GM12878 (cell line): Measurements from ENCODE around the gene PPME1. TPM values are rescaled to one million over a fixed set of nuclear protein-coding genes. Genes with fewer than 3 reads are reported as not detected.

Source experiments
- ATAC-seq: fragments of 200-7000 bp; cut with Tn5 transposase; 3 replicates; pipeline ENCODE4 v1.9.1; 2020; ENCODE audit warnings: mild to moderate bottlenecking, moderate library complexity
- BruUV-seq: library from RNA; stranded (reverse); fragments of 400-500 nt; replicated peaks from 2 replicates; lab custom pipeline; 2021; lab: Mats Ljungman, UMichigan
- CTCF ChIA-PET: fragments of 300-600 bp; sonication (Branson Sonifier 250); formaldehyde crosslinking; extraction: SDS; loops from one replicate; lab custom pipeline; 2021; ENCODE audit warnings: inconsistent platforms; lab: Yijun Ruan, JAX
- POLR2A ChIA-PET: fragments of 350-600 bp; formaldehyde crosslinking; extraction: SDS; loops from one replicate; lab custom pipeline; 2021; ENCODE audit warnings: inconsistent platforms; lab: Charles Lee
- RAD21 ChIA-PET: fragments of 300-600 bp; sonication (Branson Sonifier 250); formaldehyde crosslinking; loops from one replicate; lab custom pipeline; 2023; ENCODE audit warnings: antibody characterized with exemption; ENCODE audit not compliant: unreplicated experiment; lab: Charles Lee
- SMC1A ChIA-PET: fragments of 300-600 bp; sonication (Branson Sonifier 250); formaldehyde crosslinking; loops from one replicate; lab custom pipeline; 2023; ENCODE audit not compliant: unreplicated experiment, uncharacterized antibody; lab: Charles Lee
- DNase-seq: peaks from one replicate; pipeline ENCODE4 v3.0.0-alpha.2; 2011; ENCODE audit warnings: low read depth, low spot score
- FAIRE-seq: peaks from 3 replicates; lab custom pipeline; 2011; peaks lifted over from hg19 to GRCh38; lab: Jason Lieb, UNC
- H2AFZ ChIP-seq: 2 replicates; pipeline ENCODE4 v1.6.0; 2011; ENCODE audit warnings: low read depth, low read length, control low read depth; ENCODE audit not compliant: control insufficient read depth
- H3K27ac ChIP-seq: 2 replicates; pipeline ENCODE4 v1.5.1; 2011; ENCODE audit warnings: control low read depth; ENCODE audit not compliant: control insufficient read depth, insufficient read depth
- H3K27me3 ChIP-seq, 2 experiments: replicated peaks in 1 of 2; 2 replicates each; pipeline versions ENCODE4 v1.6.0 to v1.6.1; 2011; ENCODE audit warnings: low read length in 1 of 2; ENCODE audit not compliant: control insufficient read depth in 2 of 2, insufficient read depth in 2 of 2
- H3K36me3 ChIP-seq, 2 experiments: 2 replicates each; pipeline ENCODE4 v1.5.1; 2011; ENCODE audit warnings: low read length in 1 of 2; ENCODE audit not compliant: control insufficient read depth in 2 of 2, insufficient read depth in 2 of 2
- H3K4me1 ChIP-seq: 2 replicates; pipeline ENCODE4 v1.6.1; 2011; ENCODE audit warnings: mild to moderate bottlenecking, low read length, moderate library complexity, mixed read lengths; ENCODE audit not compliant: control insufficient read depth, insufficient read depth
- H3K4me2 ChIP-seq: 2 replicates; pipeline ENCODE4 v1.6.0; 2011; ENCODE audit warnings: control low read depth; ENCODE audit not compliant: control insufficient read depth, insufficient read depth
- H3K4me3 ChIP-seq: fragments of 200-600 bp; sonication (generic); 2 replicates; pipeline ENCODE4 v1.5.1; 2016
- H3K79me2 ChIP-seq: 2 replicates; pipeline ENCODE4 v1.6.0; 2011; ENCODE audit warnings: low read length; ENCODE audit not compliant: control insufficient read depth, insufficient read depth
- H3K9ac ChIP-seq: 2 replicates; pipeline ENCODE4 v1.8.0; 2011; ENCODE audit warnings: low read length, control low read depth, mixed read lengths; ENCODE audit not compliant: control insufficient read depth, insufficient read depth
- H3K9me3 ChIP-seq: replicated peaks from 3 replicates; pipeline ENCODE4 v1.5.1; 2011; ENCODE audit warnings: mild to moderate bottlenecking, low read length; ENCODE audit not compliant: control insufficient read depth, insufficient read depth
- H4K20me1 ChIP-seq: 2 replicates; pipeline ENCODE4 v1.6.0; 2011; ENCODE audit not compliant: control insufficient read depth, insufficient read depth
- BCL11A ChIP-seq: IDR thresholded peaks from 2 replicates; pipeline ENCODE4 v1.6.1; 2011; ENCODE audit warnings: low read depth, low read length
- CREB1 ChIP-seq: IDR thresholded peaks from 2 replicates; pipeline ENCODE4 v1.6.1; 2012; ENCODE audit warnings: low read depth, mild to moderate bottlenecking, inconsistent platforms
- FOXK2 ChIP-seq: fragments of 450-650 bp; IDR thresholded peaks from 2 replicates; pipeline ENCODE4 v1.6.1; 2017; ENCODE audit warnings: mild to moderate bottlenecking, moderate library complexity
- GABPA ChIP-seq: IDR thresholded peaks from 2 replicates; pipeline ENCODE4 v1.6.1; 2014; ENCODE audit warnings: antibody characterized with exemption, low read depth, mild to moderate bottlenecking, inconsistent platforms
- HDGF ChIP-seq: fragments of 450-650 bp; IDR thresholded peaks from 2 replicates; pipeline ENCODE4 v1.6.1; 2016; ENCODE audit warnings: antibody characterized with exemption
- IRF4 ChIP-seq: IDR thresholded peaks from 2 replicates; pipeline ENCODE4 v1.6.1; 2011; ENCODE audit warnings: low read depth, low read length
- JUNB ChIP-seq: IDR thresholded peaks from 2 replicates; pipeline ENCODE4 v1.6.1; 2016; ENCODE audit warnings: antibody characterized with exemption, mild to moderate bottlenecking
- KLF5 ChIP-seq: fragments of 450-650 bp; IDR thresholded peaks from 2 replicates; pipeline ENCODE4 v1.6.1; 2014; ENCODE audit warnings: mild to moderate bottlenecking; ENCODE audit not compliant: partially characterized antibody
- MEF2A ChIP-seq: IDR thresholded peaks from 2 replicates; pipeline ENCODE4 v1.6.1; 2011; ENCODE audit warnings: low read depth, mild to moderate bottlenecking, low read length, moderate library complexity; ENCODE audit not compliant: insufficient read depth
- MXI1 ChIP-seq: fragments of 150-350 bp; IDR thresholded peaks from 2 replicates; pipeline ENCODE4 v1.6.1; 2011; ENCODE audit warnings: low read depth, mild to moderate bottlenecking, inconsistent platforms, low read length, improper control_type of control experiment
- PAX5 ChIP-seq: IDR thresholded peaks from 2 replicates; pipeline ENCODE4 v1.6.1; 2011; ENCODE audit warnings: low read depth, low read length, borderline replicate concordance
- TAF1 ChIP-seq: IDR thresholded peaks from 2 replicates; pipeline ENCODE4 v1.6.1; 2011; ENCODE audit warnings: mild to moderate bottlenecking, low read depth, low read length, borderline replicate concordance
- ZSCAN29 ChIP-seq: fragments of 450-650 bp; IDR thresholded peaks from 2 replicates; pipeline ENCODE4 v1.6.1; 2017; ENCODE audit warnings: mild to moderate bottlenecking, moderate library complexity
- WGBS: methylation state at CpG from one replicate; pipeline ENCODE4 v1.1.6; 2016; ENCODE audit warnings: low lambda C conversion rate; ENCODE audit not compliant: insufficient replicate concordance, insufficient coverage; ENCODE audit errors: missing lambda C conversion rate; 5-methylcytosine and 5-hydroxymethylcytosine counted together
- in situ Hi-C: fragments of 300-500 bp; cut with MboI; formaldehyde crosslinking; loops from 9 replicates; pipeline ENCODE4 v1.14.3; 2018; ENCODE audit warnings: mixed read lengths
- intact Hi-C: fragments of 100-400 bp; cut with micrococcal nuclease; formaldehyde crosslinking; loops from one replicate; pipeline ENCODE4 v1.14.2; 2022; ENCODE audit not compliant: unreplicated experiment
- polyA plus RNA-seq, 11 experiments: library from polyadenylated mRNA; depleted of rRNA in 4 of 11; unstranded in 6 of 11; stranded (reverse) in 5 of 11; fragments of >200 nt; fragmentation: Nextera tagmentation in 4 of 11; fragmentation: Illumina TruSeq in 1 of 11; extraction: Ambion mirVana in 4 of 11; extraction: Trizol in 1 of 11; gene quantifications; 1 replicate in 1 of 11; 2 replicates in 10 of 11; pipeline versions ENCODE4 v1.2.1 to v1.2.3, GENCODE V29; 2011 to 2016; ENCODE audit warnings: inconsistent platforms in 2 of 11, missing spikeins in 2 of 11, low read depth in 1 of 11
- total RNA-seq, 4 experiments: library from RNA; depleted of rRNA in 3 of 4; stranded (reverse); fragments of >200 nt in 3 of 4; fragmentation: Illumina TruSeq in 1 of 4; extraction: Trizol in 1 of 4; gene quantifications; 2 replicates each; pipeline versions ENCODE4 v1.2.1 to v1.2.3, GENCODE V29; 2013 to 2021
- TF ChIP-seq, protein P1 (sequence below): fragments of 450-650 bp; IDR thresholded peaks from 2 replicates; pipeline ENCODE4 v1.6.1; 2017; ENCODE audit warnings: borderline replicate concordance
- TF ChIP-seq, protein P2 (sequence below): IDR thresholded peaks from 2 replicates; pipeline ENCODE4 v1.6.1; 2011; ENCODE audit warnings: borderline replicate concordance, low read depth, mild to moderate bottlenecking, moderate library complexity, low read length; ENCODE audit not compliant: insufficient read depth, poor library complexity, severe bottlenecking
- TF ChIP-seq, protein P3 (sequence below): IDR thresholded peaks from 2 replicates; pipeline ENCODE4 v1.6.1; 2012; ENCODE audit warnings: low read depth, low read length, improper control_type of control experiment
- TF ChIP-seq, protein P4 (sequence below): fragments of 450-650 bp; IDR thresholded peaks from 2 replicates; pipeline ENCODE4 v1.6.1; 2017; ENCODE audit warnings: antibody characterized with exemption, mild to moderate bottlenecking, moderate library complexity

PPME1 gene
- total and polyA plus RNA-seq, 10 of the 15 experiments (the other 5 are each of a cell fraction or from before 2014, with no cell fraction given): 3.1 to 51.4 (median 20.8) TPM

DNA sequence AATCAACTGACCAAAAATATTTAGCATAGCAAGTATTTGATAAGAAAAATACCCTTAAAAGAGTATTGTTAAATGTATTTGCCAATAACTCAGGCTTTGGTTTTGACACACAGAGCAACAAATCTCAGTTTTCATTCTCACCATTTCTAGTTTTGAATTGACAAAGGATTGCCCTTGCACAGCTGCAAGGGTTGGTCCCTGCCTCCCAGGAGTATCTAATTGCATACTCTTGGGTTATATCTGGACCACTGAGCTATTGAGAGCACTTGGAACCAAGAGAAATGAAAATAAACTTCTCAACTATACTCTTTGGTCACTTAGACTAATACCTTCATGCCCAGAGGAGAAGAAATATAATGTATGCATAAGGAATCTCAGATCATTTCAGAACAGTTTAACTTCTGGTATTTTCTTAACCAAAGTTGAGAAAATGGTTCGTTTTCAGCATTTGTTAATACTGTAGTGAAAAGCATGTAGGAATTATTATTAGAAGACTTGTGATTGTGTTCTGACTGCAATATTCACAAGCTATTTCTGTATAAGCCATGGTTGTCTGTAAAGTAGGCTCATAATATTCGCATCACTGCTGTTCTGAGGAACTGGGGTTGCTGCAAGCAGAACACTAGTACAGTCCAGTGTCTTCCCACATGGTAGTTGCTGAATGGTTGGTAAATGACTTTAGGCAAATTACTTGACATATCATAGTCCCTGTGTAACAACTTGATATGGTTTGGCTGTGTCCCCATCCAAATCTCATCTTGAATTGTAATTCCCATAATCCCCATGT is 8.2 kb upstream of the PPME1 start:
- no peaks in the 10 kb centered on the region for H3K9me3 ChIP-seq
- H3K36me3 ChIP-seq: peaks cover 0 to 8% of the 10 kb centered on the region in 2 experiments; a peak in 1 of 4 replicates
- no TSS peak for BruUV-seq
- H3K4me3 ChIP-seq: no peak overlapping the region; the same call in 1 of the 2 replicates
- FAIRE-seq (peak; percentile 77), DNase-seq (peak; percentile 26), ATAC-seq (peak; percentile 95)
- SMC1A ChIA-PET: interaction anchor here (0.6 to 1.4 kb wide), 2 partner anchors 11 to 13 kb away, joined by 3 to 4 read pairs; no protein-coding TSS in a partner anchor
- in situ Hi-C loops (no loop called here), intact Hi-C loops (no loop called here)
- H3K4me1 ChIP-seq: peaks cover 10% of the 10 kb centered on the region; the same call in 1 of the 2 replicates
- H3K4me2 ChIP-seq: peak overlapping the region; percentile 54
- no peak overlapping the region for H3K9ac ChIP-seq
- no peaks in the 10 kb centered on the region for H3K27me3 ChIP-seq
- CTCF ChIA-PET: interaction anchor here (0.9 to 1.6 kb wide), 3 partner anchors 8 to 93 kb away, joined by 3 to 5 read pairs (median 4); partner anchors contain the start of genes C2CD3 and PPME1
- H3K79me2 ChIP-seq: peaks cover 2% of the 10 kb centered on the region; the same call in 1 of the 2 replicates
- POLR2A ChIA-PET: interaction anchor here (1.0 kb wide), 1 partner anchor 181 kb away, joined by 3 read pairs; the partner anchor contains the start of gene UCP2
- H2AFZ ChIP-seq: no peak overlapping the region
- H4K20me1 ChIP-seq: no peaks in the 10 kb centered on the region
- RAD21 ChIA-PET: interaction anchor here (1.0 kb wide), 1 partner anchor 8 kb away, joined by 4 read pairs; the partner anchor contains the start of genes C2CD3 and PPME1
- WGBS: 3% methylated on average over 2 of the region's 2 CpGs
- H3K27ac ChIP-seq: peak overlapping the region; percentile 8; the same call in 1 of the 2 replicates
- TF ChIP-seq BCL11A (no peak), MEF2A (0 out of 2 replicates have a peak, but pooled peaks have one; percentile 18), KLF5 (no peak), TAF1 (no peak), HDGF (no peak), IRF4 (peak; percentile 53; the same call in 1 of the 2 replicates), MXI1 (no peak), JUNB (peak; percentile 61), ZSCAN29 (no peak), CREB1 (no peak), FOXK2 (no peak), GABPA (no peak), PAX5 (no peak)
- TF ChIP-seq, protein P1, sequence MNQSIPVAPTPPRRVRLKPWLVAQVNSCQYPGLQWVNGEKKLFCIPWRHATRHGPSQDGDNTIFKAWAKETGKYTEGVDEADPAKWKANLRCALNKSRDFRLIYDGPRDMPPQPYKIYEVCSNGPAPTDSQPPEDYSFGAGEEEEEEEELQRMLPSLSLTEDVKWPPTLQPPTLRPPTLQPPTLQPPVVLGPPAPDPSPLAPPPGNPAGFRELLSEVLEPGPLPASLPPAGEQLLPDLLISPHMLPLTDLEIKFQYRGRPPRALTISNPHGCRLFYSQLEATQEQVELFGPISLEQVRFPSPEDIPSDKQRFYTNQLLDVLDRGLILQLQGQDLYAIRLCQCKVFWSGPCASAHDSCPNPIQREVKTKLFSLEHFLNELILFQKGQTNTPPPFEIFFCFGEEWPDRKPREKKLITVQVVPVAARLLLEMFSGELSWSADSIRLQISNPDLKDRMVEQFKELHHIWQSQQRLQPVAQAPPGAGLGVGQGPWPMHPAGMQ: no peak
- TF ChIP-seq, protein P2, sequence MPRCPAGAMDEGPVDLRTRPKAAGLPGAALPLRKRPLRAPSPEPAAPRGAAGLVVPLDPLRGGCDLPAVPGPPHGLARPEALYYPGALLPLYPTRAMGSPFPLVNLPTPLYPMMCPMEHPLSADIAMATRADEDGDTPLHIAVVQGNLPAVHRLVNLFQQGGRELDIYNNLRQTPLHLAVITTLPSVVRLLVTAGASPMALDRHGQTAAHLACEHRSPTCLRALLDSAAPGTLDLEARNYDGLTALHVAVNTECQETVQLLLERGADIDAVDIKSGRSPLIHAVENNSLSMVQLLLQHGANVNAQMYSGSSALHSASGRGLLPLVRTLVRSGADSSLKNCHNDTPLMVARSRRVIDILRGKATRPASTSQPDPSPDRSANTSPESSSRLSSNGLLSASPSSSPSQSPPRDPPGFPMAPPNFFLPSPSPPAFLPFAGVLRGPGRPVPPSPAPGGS: no peak
- TF ChIP-seq, protein P3, sequence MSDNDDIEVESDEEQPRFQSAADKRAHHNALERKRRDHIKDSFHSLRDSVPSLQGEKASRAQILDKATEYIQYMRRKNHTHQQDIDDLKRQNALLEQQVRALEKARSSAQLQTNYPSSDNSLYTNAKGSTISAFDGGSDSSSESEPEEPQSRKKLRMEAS: no peak
- TF ChIP-seq, protein P4, sequence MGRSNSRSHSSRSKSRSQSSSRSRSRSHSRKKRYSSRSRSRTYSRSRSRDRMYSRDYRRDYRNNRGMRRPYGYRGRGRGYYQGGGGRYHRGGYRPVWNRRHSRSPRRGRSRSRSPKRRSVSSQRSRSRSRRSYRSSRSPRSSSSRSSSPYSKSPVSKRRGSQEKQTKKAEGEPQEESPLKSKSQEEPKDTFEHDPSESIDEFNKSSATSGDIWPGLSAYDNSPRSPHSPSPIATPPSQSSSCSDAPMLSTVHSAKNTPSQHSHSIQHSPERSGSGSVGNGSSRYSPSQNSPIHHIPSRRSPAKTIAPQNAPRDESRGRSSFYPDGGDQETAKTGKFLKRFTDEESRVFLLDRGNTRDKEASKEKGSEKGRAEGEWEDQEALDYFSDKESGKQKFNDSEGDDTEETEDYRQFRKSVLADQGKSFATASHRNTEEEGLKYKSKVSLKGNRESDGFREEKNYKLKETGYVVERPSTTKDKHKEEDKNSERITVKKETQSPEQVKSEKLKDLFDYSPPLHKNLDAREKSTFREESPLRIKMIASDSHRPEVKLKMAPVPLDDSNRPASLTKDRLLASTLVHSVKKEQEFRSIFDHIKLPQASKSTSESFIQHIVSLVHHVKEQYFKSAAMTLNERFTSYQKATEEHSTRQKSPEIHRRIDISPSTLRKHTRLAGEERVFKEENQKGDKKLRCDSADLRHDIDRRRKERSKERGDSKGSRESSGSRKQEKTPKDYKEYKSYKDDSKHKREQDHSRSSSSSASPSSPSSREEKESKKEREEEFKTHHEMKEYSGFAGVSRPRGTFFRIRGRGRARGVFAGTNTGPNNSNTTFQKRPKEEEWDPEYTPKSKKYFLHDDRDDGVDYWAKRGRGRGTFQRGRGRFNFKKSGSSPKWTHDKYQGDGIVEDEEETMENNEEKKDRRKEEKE: no peak
